Measurements from ENCODE around the gene CD300A.
"Not testable (repeated sequence)": the region's sequence is repeated elsewhere in the genome, so short reads cannot be mapped to it uniquely, and the experiment has no call there.

The CD300A gene

DNA sequence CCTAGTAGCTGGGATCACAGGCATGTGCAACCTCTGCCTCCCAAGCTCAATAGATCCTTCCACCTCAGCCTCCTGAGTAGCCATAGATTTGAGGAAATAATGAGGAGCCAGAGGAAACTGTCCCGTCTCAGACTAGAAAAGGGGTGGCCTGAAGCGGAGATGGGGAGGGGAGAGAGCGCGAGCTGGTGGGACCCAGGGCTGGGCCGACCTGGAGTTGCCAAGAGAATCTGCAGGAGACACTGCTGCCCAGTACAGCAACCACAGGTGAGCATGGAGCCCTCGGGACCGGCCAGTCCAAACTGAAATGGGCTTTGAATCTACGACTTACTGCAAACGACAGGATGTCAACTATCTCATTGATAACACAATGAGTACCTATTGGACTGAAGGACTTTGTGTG, 24.3 kb downstream of the CD300A start:
- TF ChIP-seq, protein P1, sequence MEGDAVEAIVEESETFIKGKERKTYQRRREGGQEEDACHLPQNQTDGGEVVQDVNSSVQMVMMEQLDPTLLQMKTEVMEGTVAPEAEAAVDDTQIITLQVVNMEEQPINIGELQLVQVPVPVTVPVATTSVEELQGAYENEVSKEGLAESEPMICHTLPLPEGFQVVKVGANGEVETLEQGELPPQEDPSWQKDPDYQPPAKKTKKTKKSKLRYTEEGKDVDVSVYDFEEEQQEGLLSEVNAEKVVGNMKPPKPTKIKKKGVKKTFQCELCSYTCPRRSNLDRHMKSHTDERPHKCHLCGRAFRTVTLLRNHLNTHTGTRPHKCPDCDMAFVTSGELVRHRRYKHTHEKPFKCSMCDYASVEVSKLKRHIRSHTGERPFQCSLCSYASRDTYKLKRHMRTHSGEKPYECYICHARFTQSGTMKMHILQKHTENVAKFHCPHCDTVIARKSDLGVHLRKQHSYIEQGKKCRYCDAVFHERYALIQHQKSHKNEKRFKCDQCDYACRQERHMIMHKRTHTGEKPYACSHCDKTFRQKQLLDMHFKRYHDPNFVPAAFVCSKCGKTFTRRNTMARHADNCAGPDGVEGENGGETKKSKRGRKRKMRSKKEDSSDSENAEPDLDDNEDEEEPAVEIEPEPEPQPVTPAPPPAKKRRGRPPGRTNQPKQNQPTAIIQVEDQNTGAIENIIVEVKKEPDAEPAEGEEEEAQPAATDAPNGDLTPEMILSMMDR (IDR thresholded peaks at IDR 0.05; ENCODE audit: low read depth, low read length, missing control alignments): no peak
- no peak overlapping the region for H3K4me3 ChIP-seq (replicated peaks; ENCODE audit: low read depth, low read length)
- DNase-seq (ENCODE audit: extremely low read depth, low read depth): no peak

DNA sequence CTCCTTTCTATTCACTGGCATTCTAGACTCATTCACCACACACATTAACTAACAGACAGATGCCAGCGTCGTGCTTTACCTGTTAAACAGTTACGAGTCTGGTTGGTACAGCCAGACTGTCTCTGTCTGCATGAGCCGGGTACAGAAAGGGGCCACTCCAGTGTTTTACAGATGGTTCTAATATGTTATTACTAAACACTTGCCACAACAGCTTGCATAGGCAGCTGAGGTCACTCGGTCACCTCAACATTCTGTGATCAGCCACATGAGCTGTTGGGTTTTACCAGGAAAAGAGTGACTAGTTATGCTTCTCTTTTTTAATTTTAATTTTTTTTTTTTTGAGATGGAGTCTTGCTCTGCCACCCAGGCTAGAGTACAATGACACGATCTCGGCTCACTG, 25.2 kb downstream of the CD300A start:
- DNase-seq (ENCODE audit: extremely low read depth, low read depth): no peak
- H3K4me3 ChIP-seq (replicated peaks; ENCODE audit: low read depth, low read length): no peak overlapping the region
- TF ChIP-seq, protein P1 (IDR thresholded peaks at IDR 0.05; ENCODE audit: low read depth, low read length, missing control alignments): no peak

DNA sequence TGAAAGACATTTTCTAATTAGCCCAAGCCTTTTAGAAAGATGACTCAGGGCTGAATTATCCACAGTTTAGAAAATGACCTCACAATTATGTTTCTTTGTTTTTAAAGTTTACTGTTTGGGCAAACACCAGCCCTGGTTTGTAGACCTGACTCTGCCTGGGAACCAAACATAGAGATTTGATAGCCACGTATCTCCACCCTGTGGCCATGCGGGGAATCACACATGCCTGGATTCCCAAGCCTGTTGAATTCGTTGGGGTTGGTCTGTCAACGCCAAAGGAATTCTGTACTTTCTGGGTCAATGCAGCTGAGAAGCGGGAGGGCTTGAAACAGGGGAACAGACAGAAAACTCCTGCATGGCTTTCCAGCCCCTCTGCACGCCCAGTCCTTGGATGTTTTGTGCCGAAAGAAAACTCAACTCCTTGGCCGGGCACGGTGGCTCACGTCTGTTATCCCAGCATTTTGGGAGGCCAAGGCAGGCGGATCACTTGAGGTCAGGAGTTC, 26.9 kb downstream of the CD300A start:
- TF ChIP-seq, protein P1 (IDR thresholded peaks at IDR 0.05; ENCODE audit: low read depth, low read length, missing control alignments): peak; percentile 84
- H3K4me3 ChIP-seq (replicated peaks; ENCODE audit: low read depth, low read length): no peak overlapping the region
- peak; percentile 22 for DNase-seq (ENCODE audit: extremely low read depth, low read depth)

DNA sequence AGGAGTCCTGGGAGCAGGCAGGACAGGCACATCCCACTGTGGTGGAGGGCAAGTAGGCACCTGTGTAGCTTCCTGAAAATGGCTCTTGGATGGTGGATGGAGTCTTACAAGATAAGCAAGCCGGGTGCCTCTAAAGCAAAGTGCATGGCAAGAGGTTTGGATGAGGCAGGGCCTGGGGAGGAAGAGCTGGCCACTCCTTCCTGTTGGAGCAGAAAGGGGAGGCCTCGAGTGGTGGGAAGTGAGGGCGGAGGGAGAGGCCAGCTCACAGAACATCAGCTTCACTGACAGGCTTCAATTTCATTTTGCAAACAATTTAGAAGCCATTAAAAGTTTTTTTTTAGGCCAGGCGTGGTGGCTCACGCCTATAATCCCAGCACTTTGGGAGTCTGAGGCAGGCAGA, 31.0 kb downstream of the CD300A start:
- no peak for DNase-seq (ENCODE audit: extremely low read depth, low read depth)
- no peak overlapping the region for H3K4me3 ChIP-seq (replicated peaks; ENCODE audit: low read depth, low read length)
- TF ChIP-seq, protein P1 (IDR thresholded peaks at IDR 0.05; ENCODE audit: low read depth, low read length, missing control alignments): no peak

DNA sequence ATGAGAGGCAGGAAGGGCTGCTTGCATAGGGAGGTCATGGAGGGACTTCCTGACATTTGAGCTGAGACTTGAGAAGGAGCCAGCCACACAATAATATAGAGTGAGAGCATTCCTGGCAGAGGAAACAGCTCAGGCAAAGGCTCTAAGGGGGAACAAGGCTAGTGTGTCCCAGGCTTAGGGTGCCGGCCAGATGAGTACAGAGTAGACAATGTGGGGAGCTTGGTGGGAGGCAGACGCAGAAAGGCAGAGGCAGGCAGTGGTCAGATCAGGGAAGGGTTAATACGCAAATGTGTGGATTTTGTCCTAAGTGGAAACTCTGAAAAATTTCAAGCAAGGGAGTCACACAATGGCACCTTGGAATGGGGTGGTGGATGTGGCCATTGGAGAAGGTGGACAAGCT, 33.6 kb downstream of the CD300A start:
- no peak for DNase-seq (ENCODE audit: extremely low read depth, low read depth)

DNA sequence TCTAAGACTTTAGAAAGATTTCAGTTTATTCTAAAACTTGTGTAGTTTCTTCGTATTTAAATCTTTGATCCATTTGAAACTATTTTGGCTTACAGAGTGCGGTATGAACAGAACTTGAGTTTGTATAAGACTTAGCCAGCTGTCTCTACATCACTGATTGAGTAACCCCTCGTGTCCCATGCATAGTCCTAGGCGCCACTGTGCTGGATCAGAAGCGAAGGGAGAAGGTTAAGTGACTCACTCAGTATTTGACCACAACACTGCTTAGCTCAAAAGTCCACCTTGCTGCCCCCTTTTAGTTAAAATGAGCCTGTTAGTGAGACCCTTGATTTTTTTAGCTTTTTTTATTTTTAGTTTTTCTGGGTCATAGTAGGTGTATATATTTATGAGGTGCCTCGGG, 36.4 kb downstream of the CD300A start:
- H3K4me3 ChIP-seq (replicated peaks; ENCODE audit: low read depth, low read length): no peak overlapping the region
- TF ChIP-seq, protein P1 (IDR thresholded peaks at IDR 0.05; ENCODE audit: low read depth, low read length, missing control alignments): no peak

More for the DNA sequence above, 33.6 kb downstream of the CD300A start:
- no peak overlapping the region for H3K4me3 ChIP-seq (replicated peaks; ENCODE audit: low read depth, low read length)
- TF ChIP-seq, protein P1 (IDR thresholded peaks at IDR 0.05; ENCODE audit: low read depth, low read length, missing control alignments): no peak

DNA sequence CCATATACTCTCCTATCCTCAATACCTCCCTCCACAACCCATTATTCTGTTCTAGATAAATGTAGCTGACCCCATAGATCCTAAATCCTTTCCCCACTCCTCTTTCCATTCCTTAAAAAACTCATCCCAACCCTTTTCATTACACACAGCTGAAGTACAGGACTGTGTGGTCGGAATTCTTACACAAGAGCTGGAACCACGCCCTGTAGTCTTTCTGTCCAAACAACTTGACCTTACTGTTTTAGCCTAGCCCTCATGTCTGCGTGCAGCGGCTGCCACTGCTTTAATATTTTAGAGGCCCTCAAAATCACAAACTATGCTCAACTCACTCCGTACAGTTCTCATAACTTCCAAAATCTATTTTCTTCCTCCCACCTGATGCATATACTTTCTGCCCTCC, 37.5 kb downstream of the CD300A start:
- not testable (repeated sequence) for H3K4me3 ChIP-seq (replicated peaks; ENCODE audit: low read depth, low read length); DNase-seq (ENCODE audit: extremely low read depth, low read depth)

More for the DNA sequence above, 36.4 kb downstream of the CD300A start:
- no peak for DNase-seq (ENCODE audit: extremely low read depth, low read depth)
